Epidermal melanocyte (primary cell): ENCODE results near the gene RABL2B.

Experiments used
- DNase-seq: peaks from one replicate; pipeline ENCODE4 v3.0.0; 2011; ENCODE audit warnings: low spot score; ENCODE audit not compliant: insufficient read length

Gene RABL2B

GRCh38 chr22:50722716-50723428 is 60.6 kb downstream of the RABL2B start:
- DNase-seq = no peak

GRCh38 chr22:50722048-50722701 is 61.3 kb downstream of the RABL2B start:
- DNase-seq = no peak

GRCh38 chr22:50721257-50721844 is 62.1 kb downstream of the RABL2B start:
- no peak for DNase-seq

- DNase-seq = no peak
These were observed 62.9 kb downstream of the RABL2B start for GRCh38 chr22:50720301-50721256.

- DNase-seq = no peak
These were observed 63.6 kb downstream of the RABL2B start for GRCh38 chr22:50719814-50720300.

GRCh38 chr22:50718352-50718709 is 65.1 kb downstream of the RABL2B start:
- DNase-seq = no peak

GRCh38 chr22:50717709-50718351 is 65.6 kb downstream of the RABL2B start:
- DNase-seq = no peak
